Measurements from ENCODE around the gene NUBPL.

DNA sequence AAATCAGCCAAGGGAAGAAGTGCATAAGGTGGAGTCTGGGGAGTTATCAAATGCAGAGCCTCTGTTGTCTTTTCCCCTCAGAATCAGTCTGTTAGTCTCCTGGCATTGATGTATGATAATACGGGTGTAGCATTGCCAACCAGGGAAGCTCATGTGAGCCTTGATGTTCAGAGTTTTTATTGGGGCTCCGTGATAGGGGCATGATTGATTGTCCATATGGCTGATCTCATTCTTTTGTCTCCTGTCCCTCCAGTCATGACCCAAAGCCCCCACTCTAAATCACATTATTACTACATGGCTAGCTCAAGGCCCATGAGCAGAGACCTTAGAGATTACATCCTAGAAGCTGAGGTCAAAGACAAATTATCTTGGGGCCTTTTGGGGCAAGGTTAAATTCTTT, 140.9 kb downstream of the NUBPL start:
- TF ChIP-seq, protein P1, sequence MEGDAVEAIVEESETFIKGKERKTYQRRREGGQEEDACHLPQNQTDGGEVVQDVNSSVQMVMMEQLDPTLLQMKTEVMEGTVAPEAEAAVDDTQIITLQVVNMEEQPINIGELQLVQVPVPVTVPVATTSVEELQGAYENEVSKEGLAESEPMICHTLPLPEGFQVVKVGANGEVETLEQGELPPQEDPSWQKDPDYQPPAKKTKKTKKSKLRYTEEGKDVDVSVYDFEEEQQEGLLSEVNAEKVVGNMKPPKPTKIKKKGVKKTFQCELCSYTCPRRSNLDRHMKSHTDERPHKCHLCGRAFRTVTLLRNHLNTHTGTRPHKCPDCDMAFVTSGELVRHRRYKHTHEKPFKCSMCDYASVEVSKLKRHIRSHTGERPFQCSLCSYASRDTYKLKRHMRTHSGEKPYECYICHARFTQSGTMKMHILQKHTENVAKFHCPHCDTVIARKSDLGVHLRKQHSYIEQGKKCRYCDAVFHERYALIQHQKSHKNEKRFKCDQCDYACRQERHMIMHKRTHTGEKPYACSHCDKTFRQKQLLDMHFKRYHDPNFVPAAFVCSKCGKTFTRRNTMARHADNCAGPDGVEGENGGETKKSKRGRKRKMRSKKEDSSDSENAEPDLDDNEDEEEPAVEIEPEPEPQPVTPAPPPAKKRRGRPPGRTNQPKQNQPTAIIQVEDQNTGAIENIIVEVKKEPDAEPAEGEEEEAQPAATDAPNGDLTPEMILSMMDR (IDR thresholded peaks at IDR 0.05): no peak
- TF ChIP-seq SMAD4 (CRISPR knock-in tag; IDR thresholded peaks at IDR 0.05) (no peak), ZNF121 (CRISPR knock-in tag; IDR thresholded peaks at IDR 0.05) (no peak), ZBTB21 (CRISPR knock-in tag; IDR thresholded peaks at IDR 0.05; ENCODE audit: borderline replicate concordance) (no peak), SMAD3 (CRISPR knock-in tag; IDR thresholded peaks at IDR 0.05; ENCODE audit: borderline replicate concordance) (no peak), SP1 (CRISPR knock-in tag; conservative IDR thresholded peaks at IDR 0.05) (no peak)
- TF ChIP-seq, protein P2, sequence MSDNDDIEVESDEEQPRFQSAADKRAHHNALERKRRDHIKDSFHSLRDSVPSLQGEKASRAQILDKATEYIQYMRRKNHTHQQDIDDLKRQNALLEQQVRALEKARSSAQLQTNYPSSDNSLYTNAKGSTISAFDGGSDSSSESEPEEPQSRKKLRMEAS (CRISPR knock-in tag; IDR thresholded peaks at IDR 0.05): no peak
- TF ChIP-seq, protein P3, sequence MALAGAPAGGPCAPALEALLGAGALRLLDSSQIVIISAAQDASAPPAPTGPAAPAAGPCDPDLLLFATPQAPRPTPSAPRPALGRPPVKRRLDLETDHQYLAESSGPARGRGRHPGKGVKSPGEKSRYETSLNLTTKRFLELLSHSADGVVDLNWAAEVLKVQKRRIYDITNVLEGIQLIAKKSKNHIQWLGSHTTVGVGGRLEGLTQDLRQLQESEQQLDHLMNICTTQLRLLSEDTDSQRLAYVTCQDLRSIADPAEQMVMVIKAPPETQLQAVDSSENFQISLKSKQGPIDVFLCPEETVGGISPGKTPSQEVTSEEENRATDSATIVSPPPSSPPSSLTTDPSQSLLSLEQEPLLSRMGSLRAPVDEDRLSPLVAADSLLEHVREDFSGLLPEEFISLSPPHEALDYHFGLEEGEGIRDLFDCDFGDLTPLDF (CRISPR knock-in tag; IDR thresholded peaks at IDR 0.05): no peak
- TF ChIP-seq, protein P4, sequence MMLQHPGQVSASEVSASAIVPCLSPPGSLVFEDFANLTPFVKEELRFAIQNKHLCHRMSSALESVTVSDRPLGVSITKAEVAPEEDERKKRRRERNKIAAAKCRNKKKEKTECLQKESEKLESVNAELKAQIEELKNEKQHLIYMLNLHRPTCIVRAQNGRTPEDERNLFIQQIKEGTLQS (CRISPR knock-in tag; conservative IDR thresholded peaks at IDR 0.05): no peak
- TF ChIP-seq, protein P5, sequence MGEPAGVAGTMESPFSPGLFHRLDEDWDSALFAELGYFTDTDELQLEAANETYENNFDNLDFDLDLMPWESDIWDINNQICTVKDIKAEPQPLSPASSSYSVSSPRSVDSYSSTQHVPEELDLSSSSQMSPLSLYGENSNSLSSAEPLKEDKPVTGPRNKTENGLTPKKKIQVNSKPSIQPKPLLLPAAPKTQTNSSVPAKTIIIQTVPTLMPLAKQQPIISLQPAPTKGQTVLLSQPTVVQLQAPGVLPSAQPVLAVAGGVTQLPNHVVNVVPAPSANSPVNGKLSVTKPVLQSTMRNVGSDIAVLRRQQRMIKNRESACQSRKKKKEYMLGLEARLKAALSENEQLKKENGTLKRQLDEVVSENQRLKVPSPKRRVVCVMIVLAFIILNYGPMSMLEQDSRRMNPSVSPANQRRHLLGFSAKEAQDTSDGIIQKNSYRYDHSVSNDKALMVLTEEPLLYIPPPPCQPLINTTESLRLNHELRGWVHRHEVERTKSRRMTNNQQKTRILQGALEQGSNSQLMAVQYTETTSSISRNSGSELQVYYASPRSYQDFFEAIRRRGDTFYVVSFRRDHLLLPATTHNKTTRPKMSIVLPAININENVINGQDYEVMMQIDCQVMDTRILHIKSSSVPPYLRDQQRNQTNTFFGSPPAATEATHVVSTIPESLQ (CRISPR knock-in tag; IDR thresholded peaks at IDR 0.05): no peak
- TF ChIP-seq, protein P6, sequence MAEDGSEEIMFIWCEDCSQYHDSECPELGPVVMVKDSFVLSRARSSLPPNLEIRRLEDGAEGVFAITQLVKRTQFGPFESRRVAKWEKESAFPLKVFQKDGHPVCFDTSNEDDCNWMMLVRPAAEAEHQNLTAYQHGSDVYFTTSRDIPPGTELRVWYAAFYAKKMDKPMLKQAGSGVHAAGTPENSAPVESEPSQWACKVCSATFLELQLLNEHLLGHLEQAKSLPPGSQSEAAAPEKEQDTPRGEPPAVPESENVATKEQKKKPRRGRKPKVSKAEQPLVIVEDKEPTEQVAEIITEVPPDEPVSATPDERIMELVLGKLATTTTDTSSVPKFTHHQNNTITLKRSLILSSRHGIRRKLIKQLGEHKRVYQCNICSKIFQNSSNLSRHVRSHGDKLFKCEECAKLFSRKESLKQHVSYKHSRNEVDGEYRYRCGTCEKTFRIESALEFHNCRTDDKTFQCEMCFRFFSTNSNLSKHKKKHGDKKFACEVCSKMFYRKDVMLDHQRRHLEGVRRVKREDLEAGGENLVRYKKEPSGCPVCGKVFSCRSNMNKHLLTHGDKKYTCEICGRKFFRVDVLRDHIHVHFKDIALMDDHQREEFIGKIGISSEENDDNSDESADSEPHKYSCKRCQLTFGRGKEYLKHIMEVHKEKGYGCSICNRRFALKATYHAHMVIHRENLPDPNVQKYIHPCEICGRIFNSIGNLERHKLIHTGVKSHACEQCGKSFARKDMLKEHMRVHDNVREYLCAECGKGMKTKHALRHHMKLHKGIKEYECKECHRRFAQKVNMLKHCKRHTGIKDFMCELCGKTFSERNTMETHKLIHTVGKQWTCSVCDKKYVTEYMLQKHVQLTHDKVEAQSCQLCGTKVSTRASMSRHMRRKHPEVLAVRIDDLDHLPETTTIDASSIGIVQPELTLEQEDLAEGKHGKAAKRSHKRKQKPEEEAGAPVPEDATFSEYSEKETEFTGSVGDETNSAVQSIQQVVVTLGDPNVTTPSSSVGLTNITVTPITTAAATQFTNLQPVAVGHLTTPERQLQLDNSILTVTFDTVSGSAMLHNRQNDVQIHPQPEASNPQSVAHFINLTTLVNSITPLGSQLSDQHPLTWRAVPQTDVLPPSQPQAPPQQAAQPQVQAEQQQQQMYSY (CRISPR knock-in tag; IDR thresholded peaks at IDR 0.05): no peak
- TF ChIP-seq, protein P7, sequence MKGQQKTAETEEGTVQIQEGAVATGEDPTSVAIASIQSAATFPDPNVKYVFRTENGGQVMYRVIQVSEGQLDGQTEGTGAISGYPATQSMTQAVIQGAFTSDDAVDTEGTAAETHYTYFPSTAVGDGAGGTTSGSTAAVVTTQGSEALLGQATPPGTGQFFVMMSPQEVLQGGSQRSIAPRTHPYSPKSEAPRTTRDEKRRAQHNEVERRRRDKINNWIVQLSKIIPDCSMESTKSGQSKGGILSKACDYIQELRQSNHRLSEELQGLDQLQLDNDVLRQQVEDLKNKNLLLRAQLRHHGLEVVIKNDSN (CRISPR knock-in tag; IDR thresholded peaks at IDR 0.05): no peak
- TF ChIP-seq, protein P8, sequence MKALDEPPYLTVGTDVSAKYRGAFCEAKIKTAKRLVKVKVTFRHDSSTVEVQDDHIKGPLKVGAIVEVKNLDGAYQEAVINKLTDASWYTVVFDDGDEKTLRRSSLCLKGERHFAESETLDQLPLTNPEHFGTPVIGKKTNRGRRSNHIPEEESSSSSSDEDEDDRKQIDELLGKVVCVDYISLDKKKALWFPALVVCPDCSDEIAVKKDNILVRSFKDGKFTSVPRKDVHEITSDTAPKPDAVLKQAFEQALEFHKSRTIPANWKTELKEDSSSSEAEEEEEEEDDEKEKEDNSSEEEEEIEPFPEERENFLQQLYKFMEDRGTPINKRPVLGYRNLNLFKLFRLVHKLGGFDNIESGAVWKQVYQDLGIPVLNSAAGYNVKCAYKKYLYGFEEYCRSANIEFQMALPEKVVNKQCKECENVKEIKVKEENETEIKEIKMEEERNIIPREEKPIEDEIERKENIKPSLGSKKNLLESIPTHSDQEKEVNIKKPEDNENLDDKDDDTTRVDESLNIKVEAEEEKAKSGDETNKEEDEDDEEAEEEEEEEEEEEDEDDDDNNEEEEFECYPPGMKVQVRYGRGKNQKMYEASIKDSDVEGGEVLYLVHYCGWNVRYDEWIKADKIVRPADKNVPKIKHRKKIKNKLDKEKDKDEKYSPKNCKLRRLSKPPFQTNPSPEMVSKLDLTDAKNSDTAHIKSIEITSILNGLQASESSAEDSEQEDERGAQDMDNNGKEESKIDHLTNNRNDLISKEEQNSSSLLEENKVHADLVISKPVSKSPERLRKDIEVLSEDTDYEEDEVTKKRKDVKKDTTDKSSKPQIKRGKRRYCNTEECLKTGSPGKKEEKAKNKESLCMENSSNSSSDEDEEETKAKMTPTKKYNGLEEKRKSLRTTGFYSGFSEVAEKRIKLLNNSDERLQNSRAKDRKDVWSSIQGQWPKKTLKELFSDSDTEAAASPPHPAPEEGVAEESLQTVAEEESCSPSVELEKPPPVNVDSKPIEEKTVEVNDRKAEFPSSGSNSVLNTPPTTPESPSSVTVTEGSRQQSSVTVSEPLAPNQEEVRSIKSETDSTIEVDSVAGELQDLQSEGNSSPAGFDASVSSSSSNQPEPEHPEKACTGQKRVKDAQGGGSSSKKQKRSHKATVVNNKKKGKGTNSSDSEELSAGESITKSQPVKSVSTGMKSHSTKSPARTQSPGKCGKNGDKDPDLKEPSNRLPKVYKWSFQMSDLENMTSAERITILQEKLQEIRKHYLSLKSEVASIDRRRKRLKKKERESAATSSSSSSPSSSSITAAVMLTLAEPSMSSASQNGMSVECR (CRISPR knock-in tag; IDR thresholded peaks at IDR 0.05; ENCODE audit: borderline replicate concordance): no peak

All from WTC11 (cell line).